IMR-90 (cell line): Measurements from ENCODE around the gene KDM1B. TPM values are rescaled to one million over a fixed set of nuclear protein-coding genes. Genes with fewer than 3 reads are reported as not detected.

Experiments
- ATAC-seq: fragments of 200-7000 bp; cut with Tn5 transposase; 2 replicates; pipeline ENCODE4 v1.9.1; 2020; ENCODE audit warnings: low read depth, mild to moderate bottlenecking, moderate library complexity
- BruUV-seq: library from RNA; stranded (reverse); fragments of 400-500 nt; replicated peaks from 2 replicates; lab custom pipeline; 2021; lab: Mats Ljungman, UMichigan
- CTCF ChIA-PET: fragments of 300-600 bp; formaldehyde crosslinking; extraction: SDS; loops from one replicate; lab custom pipeline; 2021; ENCODE audit warnings: antibody characterized with exemption; lab: Yijun Ruan, JAX
- POLR2A ChIA-PET: fragments of 300-600 bp; sonication (Branson Sonifier 250); formaldehyde crosslinking; loops from one replicate; lab custom pipeline; 2022; ENCODE audit warnings: antibody characterized with exemption; ENCODE audit not compliant: unreplicated experiment; lab: Charles Lee
- DNase-seq: peaks from one replicate; pipeline ENCODE4 v3.0.0; 2013
- H2AFZ ChIP-seq: replicated peaks from 2 replicates; pipeline ENCODE3; 2013; ENCODE audit warnings: low read length, mild to moderate bottlenecking; ENCODE audit not compliant: poor library complexity
- H2AK5ac ChIP-seq: 2 replicates; pipeline ENCODE4 v1.6.1; 2013; ENCODE audit warnings: low read depth, low read length, inconsistent platforms
- H2AK9ac ChIP-seq: replicated peaks from 2 replicates; pipeline ENCODE3; 2013; ENCODE audit warnings: mild to moderate bottlenecking, low read depth, low read length, moderate library complexity; ENCODE audit not compliant: poor library complexity
- H2BK120ac ChIP-seq: 2 replicates; pipeline ENCODE4 v1.6.1; 2013; ENCODE audit warnings: low read depth, low read length, inconsistent platforms
- H2BK15ac ChIP-seq: 3 replicates; pipeline ENCODE4 v1.6.1; 2013; ENCODE audit warnings: low read depth, low read length, inconsistent platforms
- H2BK20ac ChIP-seq: 2 replicates; pipeline ENCODE4 v1.6.1; 2013; ENCODE audit warnings: low read depth, mild to moderate bottlenecking, inconsistent platforms, low read length, moderate library complexity
- H2BK5ac ChIP-seq: 2 replicates; pipeline ENCODE4 v1.6.1; 2013; ENCODE audit warnings: mild to moderate bottlenecking, low read depth, low read length, inconsistent platforms; ENCODE audit not compliant: poor library complexity, severe bottlenecking
- H3K14ac ChIP-seq: replicated peaks from 2 replicates; pipeline ENCODE4 v1.6.1; 2013; ENCODE audit warnings: low read depth, low read length, inconsistent platforms
- H3K18ac ChIP-seq: 2 replicates; pipeline ENCODE4 v1.6.1; 2013; ENCODE audit warnings: low read depth, low read length, control low read depth
- H3K23ac ChIP-seq: 2 replicates; pipeline ENCODE4 v1.6.1; 2013; ENCODE audit warnings: low read depth, low read length, inconsistent platforms
- H3K27ac ChIP-seq: 2 replicates; pipeline ENCODE4 v1.5.1; 2013; ENCODE audit warnings: mild to moderate bottlenecking, control low read depth, low read length; ENCODE audit not compliant: insufficient read depth
- H3K27me3 ChIP-seq: 2 replicates; pipeline ENCODE4 v1.6.1; 2013; ENCODE audit warnings: low read length; ENCODE audit not compliant: control insufficient read depth, insufficient read depth
- H3K36me3 ChIP-seq: 2 replicates; pipeline ENCODE4 v1.6.1; 2013; ENCODE audit warnings: low read length, mixed read lengths; ENCODE audit not compliant: control insufficient read depth, insufficient read depth
- H3K4ac ChIP-seq: 2 replicates; pipeline ENCODE4 v1.6.1; 2013; ENCODE audit warnings: low read depth, low read length, inconsistent platforms
- H3K4me1 ChIP-seq: 2 replicates; pipeline ENCODE4 v1.6.1; 2013; ENCODE audit warnings: low read length, mixed read lengths; ENCODE audit not compliant: control insufficient read depth, insufficient read depth
- H3K4me2 ChIP-seq: 2 replicates; pipeline ENCODE4 v1.6.1; 2013; ENCODE audit warnings: low read depth, mild to moderate bottlenecking, control low read depth, low read length, moderate library complexity
- H3K4me3 ChIP-seq: 2 replicates; pipeline ENCODE4 v1.5.1; 2013; ENCODE audit warnings: low read depth, mild to moderate bottlenecking, control low read depth, low read length, moderate library complexity; ENCODE audit not compliant: insufficient read depth
- H3K56ac ChIP-seq: 2 replicates; pipeline ENCODE4 v1.6.1; 2013; ENCODE audit warnings: low read length, inconsistent platforms; ENCODE audit not compliant: insufficient read depth; ENCODE audit errors: extremely low read depth
- H3K79me1 ChIP-seq, 2 experiments: 2 replicates each; pipeline ENCODE4 v1.6.1; 2013; ENCODE audit warnings: low read length in 2 of 2, inconsistent platforms in 1 of 2, low read depth in 1 of 2
- H3K9ac ChIP-seq: 2 replicates; pipeline ENCODE4 v1.6.1; 2013; ENCODE audit warnings: low read depth, low read length, control low read depth
- H3K9me1 ChIP-seq: 2 replicates; pipeline ENCODE4 v1.6.1; 2013; ENCODE audit warnings: low read length, inconsistent platforms; ENCODE audit not compliant: insufficient read depth
- H3K9me3 ChIP-seq: 2 replicates; pipeline ENCODE4 v1.6.1; 2013; ENCODE audit warnings: low read length; ENCODE audit not compliant: control insufficient read depth, insufficient read depth
- H4K20me1 ChIP-seq: 2 replicates; pipeline ENCODE4 v1.6.1; 2013; ENCODE audit warnings: low read length, inconsistent platforms; ENCODE audit not compliant: insufficient read depth
- H4K5ac ChIP-seq: 2 replicates; pipeline ENCODE4 v1.6.1; 2013; ENCODE audit warnings: mild to moderate bottlenecking, low read depth, low read length, control low read depth
- H4K8ac ChIP-seq, 2 experiments: 2 replicates each; pipeline ENCODE4 v1.6.1; 2013; ENCODE audit warnings: low read depth in 2 of 2, low read length in 2 of 2, control low read depth in 1 of 2, inconsistent platforms in 1 of 2
- H4K91ac ChIP-seq: 2 replicates; pipeline ENCODE4 v1.6.1; 2013; ENCODE audit warnings: low read depth, low read length, inconsistent platforms; ENCODE audit not compliant: insufficient read depth
- BHLHE40 ChIP-seq: fragments of 150-350 bp; IDR thresholded peaks from 2 replicates; pipeline ENCODE4 v1.6.1; 2016; ENCODE audit warnings: mild to moderate bottlenecking, low read depth, low read length
- CEBPB ChIP-seq: IDR thresholded peaks from 2 replicates; pipeline ENCODE4 v1.6.1; 2012; ENCODE audit warnings: low read depth, low read length, improper control_type of control experiment
- FOS ChIP-seq: fragments of 150-350 bp; IDR thresholded peaks from 2 replicates; pipeline ENCODE4 v1.6.1; 2016; ENCODE audit warnings: low read depth, low read length
- MAFK ChIP-seq: IDR thresholded peaks from 2 replicates; pipeline ENCODE4 v1.6.1; 2012; ENCODE audit warnings: low read depth, low read length, improper control_type of control experiment
- MXI1 ChIP-seq: IDR thresholded peaks from 2 replicates; pipeline ENCODE4 v1.6.1; 2012; ENCODE audit warnings: low read depth, mild to moderate bottlenecking, low read length, moderate library complexity, borderline replicate concordance
- NFE2L2 ChIP-seq: fragments of 150-350 bp; IDR thresholded peaks from 2 replicates; pipeline ENCODE4 v1.6.1; 2016; ENCODE audit warnings: low read depth, mild to moderate bottlenecking, low read length
- POLR2A ChIP-seq: IDR thresholded peaks from 2 replicates; pipeline ENCODE4 v1.6.1; 2012; ENCODE audit warnings: mild to moderate bottlenecking, low read depth, low read length
- RAD21 ChIP-seq: IDR thresholded peaks from 2 replicates; pipeline ENCODE4 v1.6.1; 2012; ENCODE audit warnings: low read length, improper control_type of control experiment
- RFX5 ChIP-seq: IDR thresholded peaks from 2 replicates; pipeline ENCODE4 v1.8.0; 2012; ENCODE audit warnings: low read depth, mild to moderate bottlenecking, low read length, moderate library complexity
- SMC3 ChIP-seq: fragments of 150-350 bp; IDR thresholded peaks from 2 replicates; pipeline ENCODE4 v1.6.1; 2016; ENCODE audit warnings: low read depth, mild to moderate bottlenecking, antibody characterized with exemption, low read length, moderate library complexity
- WGBS, 2 experiments: methylation state at CpG; one replicate each; pipeline versions ENCODE4 v1.1.5 to v1.1.7; 2013; ENCODE audit warnings: missing lambda C conversion rate in 2 of 2; ENCODE audit not compliant: insufficient read length in 1 of 2; ENCODE audit errors: extremely low coverage in 2 of 2; 5-methylcytosine and 5-hydroxymethylcytosine counted together
- dilution Hi-C: fragments of 300-500 bp; cut with HindIII; formaldehyde crosslinking; loops from one replicate; pipeline ENCODE4 v1.14.3; 2018; ENCODE audit warnings: low sequenced_read_pairs; ENCODE audit not compliant: unreplicated experiment
- in situ Hi-C: fragments of 300-500 bp; cut with MboI; formaldehyde crosslinking; loops from 3 replicates; pipeline ENCODE4 v1.14.3; 2019; ENCODE audit warnings: low sequenced_read_pairs, inconsistent platforms, mixed read lengths
- intact Hi-C: fragments of 100-400 bp; cut with micrococcal nuclease; formaldehyde crosslinking; loops from 2 replicates; pipeline ENCODE4 v1.10.0; 2022
- polyA plus RNA-seq, 3 experiments: library from polyadenylated mRNA; depleted of rRNA; stranded (reverse); fragments of >200 nt; gene quantifications; 2 replicates each; pipeline ENCODE4 v1.2.3, GENCODE V29; 2012; ENCODE audit warnings: low replicate concordance in 1 of 3
- total RNA-seq: library from RNA; depleted of rRNA; stranded (reverse); fragments of >200 nt; gene quantifications from 2 replicates; pipeline ENCODE4 v1.2.3, GENCODE V29; 2012
- TF ChIP-seq, protein P1 (sequence below): conservative IDR thresholded peaks from 2 replicates; pipeline ENCODE4 v1.5.1; 2012; ENCODE audit warnings: mild to moderate bottlenecking, low read depth, low read length, improper control_type of control experiment

Gene KDM1B
- total and polyA plus RNA-seq, 2 of the 4 experiments (the other 2 are of a cell fraction), result 13.2 to 16.7 TPM

DNA sequence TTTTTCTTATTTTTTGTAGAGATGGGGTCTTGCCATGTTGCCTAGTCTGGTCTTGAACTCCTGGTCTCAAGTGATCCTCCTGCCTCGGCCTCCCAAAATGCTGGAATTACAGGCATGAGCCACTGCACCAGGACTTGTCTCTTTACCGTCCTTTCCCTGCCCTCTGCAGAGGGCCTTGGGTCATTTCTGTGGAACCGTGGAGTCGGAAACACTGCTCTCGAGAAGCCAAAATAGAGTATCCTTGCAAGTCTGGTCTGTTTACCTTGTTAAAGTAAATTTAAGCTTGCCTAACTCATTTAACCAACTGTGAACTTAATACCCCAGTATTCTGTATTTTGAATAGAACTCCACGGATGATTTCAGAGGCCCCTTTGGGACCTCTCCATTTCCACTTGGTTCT lies 51.4 kb downstream of the KDM1B start:
- Histone ChIP-seq H2AK9ac (no peak overlapping the region), H2AFZ (no peak overlapping the region), H2BK120ac (no peak overlapping the region), H3K9me1 (0 out of 2 replicates have a peak, but pooled peaks cover 4% of the 10 kb centered on the region), H2BK15ac (no peak overlapping the region), H3K9ac (no peak overlapping the region), H3K14ac (no peak overlapping the region), H2BK5ac (no peak overlapping the region), H3K79me1 (no peaks in the 10 kb centered on the region), H4K5ac (no peak overlapping the region), H3K27ac (no peak overlapping the region), H3K23ac (no peak overlapping the region), H4K20me1 (no peaks in the 10 kb centered on the region), H2AK5ac (no peak overlapping the region), H3K4me3 (no peak overlapping the region), H4K8ac (no peak overlapping the region), H3K27me3 (no peaks in the 10 kb centered on the region), H3K56ac (no peak overlapping the region), H4K91ac (no peak overlapping the region), H3K4ac (no peak overlapping the region), H3K36me3 (no peaks in the 10 kb centered on the region), H3K18ac (no peak overlapping the region), H2BK20ac (no peak overlapping the region), H3K9me3 (no peaks in the 10 kb centered on the region), H3K4me1 (peaks cover 8% of the 10 kb centered on the region; the same call in 1 of the 2 replicates), H3K4me2 (no peak overlapping the region)
- BruUV-seq, result no TSS peak
- no peak for ATAC-seq
- dilution Hi-C loops, result no loop called here
- 100% methylated on average over 1 of the region's 6 CpGs; no CpG with 5 or more reads in 1 of the 2 experiments for WGBS, 2 experiments
- POLR2A ChIA-PET, result no interaction called here
- CTCF ChIA-PET, result no interaction called here
- intact Hi-C loops, result no loop called here
- in situ Hi-C loops, result no loop called here
- no peak for DNase-seq
- no peak for TF ChIP-seq MAFK
- no peak for TF ChIP-seq MXI1
- TF ChIP-seq, protein P1, sequence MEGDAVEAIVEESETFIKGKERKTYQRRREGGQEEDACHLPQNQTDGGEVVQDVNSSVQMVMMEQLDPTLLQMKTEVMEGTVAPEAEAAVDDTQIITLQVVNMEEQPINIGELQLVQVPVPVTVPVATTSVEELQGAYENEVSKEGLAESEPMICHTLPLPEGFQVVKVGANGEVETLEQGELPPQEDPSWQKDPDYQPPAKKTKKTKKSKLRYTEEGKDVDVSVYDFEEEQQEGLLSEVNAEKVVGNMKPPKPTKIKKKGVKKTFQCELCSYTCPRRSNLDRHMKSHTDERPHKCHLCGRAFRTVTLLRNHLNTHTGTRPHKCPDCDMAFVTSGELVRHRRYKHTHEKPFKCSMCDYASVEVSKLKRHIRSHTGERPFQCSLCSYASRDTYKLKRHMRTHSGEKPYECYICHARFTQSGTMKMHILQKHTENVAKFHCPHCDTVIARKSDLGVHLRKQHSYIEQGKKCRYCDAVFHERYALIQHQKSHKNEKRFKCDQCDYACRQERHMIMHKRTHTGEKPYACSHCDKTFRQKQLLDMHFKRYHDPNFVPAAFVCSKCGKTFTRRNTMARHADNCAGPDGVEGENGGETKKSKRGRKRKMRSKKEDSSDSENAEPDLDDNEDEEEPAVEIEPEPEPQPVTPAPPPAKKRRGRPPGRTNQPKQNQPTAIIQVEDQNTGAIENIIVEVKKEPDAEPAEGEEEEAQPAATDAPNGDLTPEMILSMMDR, result no peak
- no peak for TF ChIP-seq RFX5
- TF ChIP-seq CEBPB, result no peak
- no peak for TF ChIP-seq BHLHE40
- no peak for TF ChIP-seq NFE2L2
- TF ChIP-seq SMC3, result no peak
- no peak for TF ChIP-seq FOS
- no peak for TF ChIP-seq POLR2A
- no peak for TF ChIP-seq RAD21
